GM23248 (cell line): ENCODE measurements around the gene HS3ST1. TPM values are rescaled to one million over a fixed set of nuclear protein-coding genes. Genes with fewer than 3 reads are reported as not detected.

ENCODE experiments used
- DNase-seq: peaks from one replicate; pipeline ENCODE4 v3.0.0-alpha.2; 2015
- H2AFZ ChIP-seq: fragments of 200-600 bp; sonication (generic); 2 replicates; pipeline ENCODE4 v1.6.1; 2016; ENCODE audit warnings: antibody characterized with exemption
- H3F3A ChIP-seq: fragments of 200-600 bp; sonication (generic); 2 replicates; pipeline ENCODE4 v1.6.1; 2016; ENCODE audit warnings: mild to moderate bottlenecking, antibody characterized with exemption, mixed run types; ENCODE audit not compliant: insufficient read depth
- H3K27ac ChIP-seq: fragments of 200-600 bp; sonication (generic); 2 replicates; pipeline ENCODE4 v1.5.1; 2016; ENCODE audit warnings: mild to moderate bottlenecking
- H3K27me3 ChIP-seq: fragments of 200-600 bp; sonication (generic); replicated peaks from 2 replicates; pipeline ENCODE4 v1.6.1; 2016; ENCODE audit warnings: mild to moderate bottlenecking; ENCODE audit not compliant: insufficient read depth
- H3K36me3 ChIP-seq: fragments of 200-600 bp; sonication (generic); 2 replicates; pipeline ENCODE4 v1.6.1; 2016; ENCODE audit warnings: low read depth, mild to moderate bottlenecking
- H3K4me1 ChIP-seq: fragments of 200-600 bp; sonication (generic); 2 replicates; pipeline ENCODE4 v1.6.1; 2016; ENCODE audit warnings: mild to moderate bottlenecking; ENCODE audit not compliant: insufficient read depth
- H3K4me2 ChIP-seq: fragments of 200-600 bp; sonication (generic); one replicate; pipeline ENCODE4 v1.6.1; 2016; ENCODE audit warnings: mild to moderate bottlenecking; ENCODE audit not compliant: unreplicated experiment
- H3K4me3 ChIP-seq: fragments of 200-600 bp; sonication (generic); 2 replicates; pipeline ENCODE4 v1.5.1; 2016; ENCODE audit warnings: mild to moderate bottlenecking
- H3K79me2 ChIP-seq: fragments of 200-600 bp; sonication (generic); 2 replicates; pipeline ENCODE4 v1.6.1; 2016; ENCODE audit warnings: mild to moderate bottlenecking; ENCODE audit not compliant: insufficient read depth
- H3K9ac ChIP-seq: fragments of 200-600 bp; sonication (generic); 2 replicates; pipeline ENCODE4 v1.6.1; 2016; ENCODE audit warnings: mild to moderate bottlenecking
- H3K9me2 ChIP-seq: fragments of 200-600 bp; sonication (generic); 2 replicates; pipeline ENCODE4 v1.6.1; 2016; ENCODE audit warnings: mixed run types, mild to moderate bottlenecking, moderate library complexity; ENCODE audit not compliant: insufficient read depth
- H3K9me3 ChIP-seq: fragments of 200-600 bp; sonication (generic); one replicate; pipeline ENCODE4 v1.6.1; 2017; ENCODE audit warnings: low read depth
- H4K20me1 ChIP-seq: fragments of 200-600 bp; sonication (generic); 2 replicates; pipeline ENCODE4 v1.6.0; 2016; ENCODE audit not compliant: insufficient read depth
- EZH2 ChIP-seq: fragments of 200-600 bp; sonication (generic); IDR thresholded peaks from 2 replicates; pipeline ENCODE4 v1.6.1; 2018; ENCODE audit warnings: antibody characterized with exemption, mild to moderate bottlenecking; ENCODE audit not compliant: insufficient read depth, poor library complexity, severe bottlenecking
- EZH2phosphoT487 ChIP-seq: fragments of 200-600 bp; sonication (generic); IDR thresholded peaks from 2 replicates; pipeline ENCODE4 v1.6.1; 2018; ENCODE audit warnings: antibody characterized with exemption, moderate library complexity, mild to moderate bottlenecking, low read depth; ENCODE audit not compliant: insufficient read depth
- WGBS, 2 experiments: methylation state at CpG; one replicate each; pipeline ENCODE4 v1.1.6; 2015 to 2017; ENCODE audit warnings: low lambda C conversion rate in 2 of 2, low coverage in 1 of 2; ENCODE audit errors: missing lambda C conversion rate in 2 of 2; 5-methylcytosine and 5-hydroxymethylcytosine counted together
- in situ Hi-C: fragments of 300-500 bp; cut with MboI; formaldehyde crosslinking; loops from 2 replicates; pipeline ENCODE4 v1.15.0; 2020
- polyA plus RNA-seq: library from polyadenylated mRNA; unstranded; fragments of >200 nt; fragmentation: Nextera tagmentation; extraction: Ambion mirVana; gene quantifications from 2 replicates; pipeline ENCODE4 v1.2.1, GENCODE V29; 2016
- total RNA-seq: library from RNA; depleted of rRNA; stranded (reverse); fragments of >200 nt; shearing (Covaris generic); gene quantifications from 2 replicates; pipeline ENCODE4 v1.2.3, GENCODE V29; 2014

Gene HS3ST1
- total and polyA plus RNA-seq, 2 experiments from 2014 or later, result not detected

DNA sequence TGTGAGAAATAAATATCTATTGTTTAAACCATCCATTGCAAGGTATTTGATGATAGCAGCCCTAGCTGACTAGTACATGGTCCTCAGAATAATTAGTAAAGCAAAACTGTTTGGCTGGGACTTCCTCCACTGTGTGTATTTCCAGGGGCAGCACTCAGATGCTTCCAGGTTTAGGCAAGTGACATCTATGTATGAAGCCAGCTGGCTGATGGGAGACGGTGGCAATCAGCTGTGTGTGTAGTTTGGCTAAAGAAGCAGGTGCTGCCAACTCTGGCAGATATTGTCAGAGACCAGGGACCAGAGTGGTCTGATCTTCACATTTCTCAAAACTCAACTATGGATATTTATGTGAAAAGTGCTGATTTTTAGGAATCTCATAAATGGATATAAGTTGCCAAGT is 19.1 kb downstream of the HS3ST1 start:
- Histone ChIP-seq H3K27me3 (no peaks in the 10 kb centered on the region), H4K20me1 (no peaks in the 10 kb centered on the region), H3K9me2 (no peaks in the 10 kb centered on the region), H3K4me3 (no peak overlapping the region), H3K27ac (no peak overlapping the region), H2AFZ (no peak overlapping the region), H3F3A (no peaks in the 10 kb centered on the region), H3K9ac (no peak overlapping the region), H3K36me3 (no peaks in the 10 kb centered on the region), H3K79me2 (no peaks in the 10 kb centered on the region), H3K4me2 (no peak overlapping the region), H3K4me1 (no peaks in the 10 kb centered on the region), H3K9me3 (no peaks in the 10 kb centered on the region)
- WGBS, 2 experiments, result 0 to 7% methylated on average over 1 of the region's 1 CpG
- in situ Hi-C loops, result no loop called here
- no peak for DNase-seq
- no peak for TF ChIP-seq EZH2phosphoT487
- no peak for TF ChIP-seq EZH2

- Histone ChIP-seq H3K79me2 (no peaks in the 10 kb centered on the region), H3K9ac (no peak overlapping the region), H4K20me1 (no peaks in the 10 kb centered on the region), H3K27ac (no peak overlapping the region), H3K4me3 (no peak overlapping the region), H3K4me2 (no peak overlapping the region), H3K27me3 (no peaks in the 10 kb centered on the region), H3F3A (no peaks in the 10 kb centered on the region), H3K9me3 (no peaks in the 10 kb centered on the region), H3K4me1 (no peaks in the 10 kb centered on the region), H3K9me2 (no peaks in the 10 kb centered on the region), H3K36me3 (no peaks in the 10 kb centered on the region), H2AFZ (no peak overlapping the region)
- WGBS, 2 experiments, result 9 to 15% methylated on average over 5 of the region's 5 CpGs
- TF ChIP-seq EZH2 (no peak), EZH2phosphoT487 (no peak)
- DNase-seq, result no peak
- in situ Hi-C loops, result no loop called here
Measured at GRCh38 chr4:11408233-11408967, 20.3 kb downstream of the HS3ST1 start.

GRCh38 chr4:11407551-11407950 is 21.1 kb downstream of the HS3ST1 start:
- no peak for DNase-seq
- Histone ChIP-seq H3K4me2 (no peak overlapping the region), H3K4me1 (no peaks in the 10 kb centered on the region), H3F3A (no peaks in the 10 kb centered on the region), H2AFZ (no peak overlapping the region), H3K36me3 (no peaks in the 10 kb centered on the region), H3K4me3 (no peak overlapping the region), H3K9ac (no peak overlapping the region), H3K9me2 (no peaks in the 10 kb centered on the region), H4K20me1 (no peaks in the 10 kb centered on the region), H3K9me3 (no peaks in the 10 kb centered on the region), H3K27me3 (no peaks in the 10 kb centered on the region), H3K79me2 (no peaks in the 10 kb centered on the region), H3K27ac (no peak overlapping the region)
- 5 to 16% methylated on average over 3 of the region's 3 CpGs for WGBS, 2 experiments
- in situ Hi-C loops, result no loop called here
- TF ChIP-seq EZH2phosphoT487 (no peak), EZH2 (no peak)

- H3K36me3 ChIP-seq, result no peaks in the 10 kb centered on the region
- H3K27me3 ChIP-seq, result no peaks in the 10 kb centered on the region
- H3K79me2 ChIP-seq, result no peaks in the 10 kb centered on the region
- H3K9ac ChIP-seq, result no peak overlapping the region
- H2AFZ ChIP-seq, result no peak overlapping the region
- no peaks in the 10 kb centered on the region for H3K9me2 ChIP-seq
- no peak overlapping the region for H3K27ac ChIP-seq
- DNase-seq, result no peak
- no peaks in the 10 kb centered on the region for H4K20me1 ChIP-seq
- in situ Hi-C loops, result no loop called here
- H3F3A ChIP-seq, result no peaks in the 10 kb centered on the region
- 7 to 13% methylated on average over 2 of the region's 2 CpGs for WGBS, 2 experiments
- no peak overlapping the region for H3K4me2 ChIP-seq
- no peaks in the 10 kb centered on the region for H3K4me1 ChIP-seq
- no peak overlapping the region for H3K4me3 ChIP-seq
- H3K9me3 ChIP-seq, result no peaks in the 10 kb centered on the region
- no peak for TF ChIP-seq EZH2phosphoT487
- TF ChIP-seq EZH2, result no peak
Measured at GRCh38 chr4:11404431-11404830, 24.3 kb downstream of the HS3ST1 start.

- H3K27me3 ChIP-seq, result no peaks in the 10 kb centered on the region
Measured at GRCh38 chr4:11402192-11402591, 26.5 kb downstream of the HS3ST1 start.

More at GRCh38 chr4:11402192-11402591, 26.5 kb downstream of the HS3ST1 start:
- in situ Hi-C loops, result no loop called here
- no peaks in the 10 kb centered on the region for H4K20me1 ChIP-seq
- H3K4me2 ChIP-seq, result no peak overlapping the region
- no peak overlapping the region for H3K27ac ChIP-seq
- no peak for TF ChIP-seq EZH2phosphoT487
- TF ChIP-seq EZH2, result no peak
- no peaks in the 10 kb centered on the region for H3F3A ChIP-seq
- no peak for DNase-seq
- no peaks in the 10 kb centered on the region for H3K36me3 ChIP-seq
- no peaks in the 10 kb centered on the region for H3K9me2 ChIP-seq
- no peak overlapping the region for H2AFZ ChIP-seq
- H3K4me1 ChIP-seq, result no peaks in the 10 kb centered on the region
- H3K9me3 ChIP-seq, result no peaks in the 10 kb centered on the region
- H3K79me2 ChIP-seq, result no peaks in the 10 kb centered on the region
- no peak overlapping the region for H3K4me3 ChIP-seq
- no peak overlapping the region for H3K9ac ChIP-seq
- WGBS, 2 experiments, result 22 to 36% methylated on average over 3 of the region's 3 CpGs
